ENCODE results near the gene SLC25A23. TPM values are rescaled to one million over a fixed set of nuclear protein-coding genes. Genes with fewer than 3 reads are reported as not detected.
"Not testable (repeated sequence)": the region's sequence is repeated elsewhere in the genome, so short reads cannot be mapped to it uniquely, and the experiment has no call there.

The SLC25A23 gene
- total RNA-seq, 1 donor from 2014 or later: 50.8 TPM

GRCh38 chr19:6439743-6440142, 19.8 kb downstream of the SLC25A23 start:
- H3K27me3 Mint-ChIP-seq (ENCODE audit: unreplicated experiment): no peaks in the 10 kb centered on the region
- no peak for TF ChIP-seq CTCF (IDR thresholded peaks at IDR 0.05)
- no peaks in the 10 kb centered on the region for H3K4me1 Mint-ChIP-seq (ENCODE audit: unreplicated experiment)
- no peak overlapping the region for H3K27ac Mint-ChIP-seq (ENCODE audit: unreplicated experiment)
- no peaks in the 10 kb centered on the region for H3K9me3 Mint-ChIP-seq (ENCODE audit: unreplicated experiment)
- no peak overlapping the region for H3K4me3 Mint-ChIP-seq (ENCODE audit: unreplicated experiment)
- H3K36me3 Mint-ChIP-seq (ENCODE audit: unreplicated experiment): peaks cover 3% of the 10 kb centered on the region
- no peak for DNase-seq (ENCODE audit: extremely low spot score, unreplicated experiment)

DNA sequence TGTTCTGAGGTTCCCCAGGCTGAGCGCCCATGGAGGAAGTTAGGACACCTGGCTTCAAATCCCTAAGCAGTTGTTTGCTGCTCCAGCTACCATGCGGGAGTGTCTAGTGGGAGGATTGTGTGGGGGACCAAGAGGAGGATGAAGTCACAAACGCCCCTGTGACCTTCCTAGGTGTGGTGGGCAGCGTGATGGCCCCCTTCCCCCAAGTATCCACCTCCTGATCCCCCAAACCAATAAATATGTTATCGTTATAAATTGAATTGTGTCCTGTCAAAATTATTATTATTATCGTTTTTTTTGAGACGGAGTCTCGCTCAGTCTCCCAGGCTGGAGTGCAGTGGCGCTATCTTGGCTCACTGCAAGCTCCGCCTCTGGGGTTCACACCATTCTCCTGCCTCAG, 25.9 kb downstream of the SLC25A23 start, which contains the start of gene SLC25A41:
Gene SLC25A41 (minus strand): TSS at position 101 of the 400 bp plus-strand sequence. CDS start 70 bp downstream, at position 31.
- Mint-ChIP-seq H3K36me3 (ENCODE audit: unreplicated experiment) (no peaks in the 10 kb centered on the region), H3K27me3 (ENCODE audit: unreplicated experiment) (peaks cover 10% of the 10 kb centered on the region), H3K4me3 (ENCODE audit: unreplicated experiment) (no peak within 1 kb of the TSS), H3K4me1 (ENCODE audit: unreplicated experiment) (no peaks in the 10 kb centered on the region), H3K27ac (ENCODE audit: unreplicated experiment) (no peak within 1 kb of the TSS), H3K9me3 (ENCODE audit: unreplicated experiment) (no peaks in the 10 kb centered on the region)
- no peak for DNase-seq (ENCODE audit: extremely low spot score, unreplicated experiment)
- no peak for TF ChIP-seq CTCF (IDR thresholded peaks at IDR 0.05)

DNA sequence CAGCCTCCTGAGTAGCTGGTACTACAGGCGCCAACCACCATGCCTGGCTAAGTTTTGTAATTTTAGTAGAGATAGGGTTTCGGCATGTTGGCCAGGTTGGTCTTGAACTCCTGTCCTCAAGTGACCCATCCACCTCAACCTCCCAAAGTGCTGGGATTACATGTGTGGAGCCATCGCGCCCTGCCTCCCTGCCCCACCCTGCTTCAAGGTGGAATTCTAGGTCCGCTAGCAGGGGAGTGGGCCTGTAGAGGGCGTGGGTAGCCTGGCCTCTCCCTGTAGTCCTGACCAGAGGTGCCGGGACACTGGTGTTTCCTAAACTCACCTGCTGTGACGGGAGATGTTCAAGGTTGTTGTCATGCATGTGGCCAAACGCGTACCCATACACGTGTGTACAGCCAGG, 26.4 kb downstream of the SLC25A23 start:
- H3K36me3 Mint-ChIP-seq (ENCODE audit: unreplicated experiment): no peaks in the 10 kb centered on the region
- no peak for TF ChIP-seq CTCF (IDR thresholded peaks at IDR 0.05)
- H3K4me1 Mint-ChIP-seq (ENCODE audit: unreplicated experiment): no peaks in the 10 kb centered on the region
- no peak for DNase-seq (ENCODE audit: extremely low spot score, unreplicated experiment)
- peaks cover 10% of the 10 kb centered on the region for H3K27me3 Mint-ChIP-seq (ENCODE audit: unreplicated experiment)
- no peak overlapping the region for H3K4me3 Mint-ChIP-seq (ENCODE audit: unreplicated experiment)
- no peaks in the 10 kb centered on the region for H3K9me3 Mint-ChIP-seq (ENCODE audit: unreplicated experiment)
- H3K27ac Mint-ChIP-seq (ENCODE audit: unreplicated experiment): no peak overlapping the region

DNA sequence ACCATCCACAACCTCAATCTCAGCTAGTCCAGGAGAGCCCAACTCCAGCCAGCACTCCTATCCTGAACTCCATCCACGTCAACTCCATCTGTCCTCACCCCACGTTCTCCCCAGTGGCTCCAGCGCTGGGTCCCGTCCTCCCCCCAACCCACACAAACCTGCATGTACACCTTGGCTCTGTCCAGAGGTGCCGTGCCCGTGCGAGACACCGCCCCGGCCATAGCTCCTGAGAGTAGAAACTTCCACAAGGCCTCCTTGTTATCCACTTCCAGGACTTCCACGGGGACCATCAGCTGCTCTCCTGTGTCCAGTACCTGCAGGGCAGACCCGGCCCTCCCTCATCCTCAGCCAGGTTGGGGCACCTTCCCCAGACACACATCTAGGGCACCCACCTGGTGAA, 27.7 kb downstream of the SLC25A23 start:
- Mint-ChIP-seq H3K4me1 (ENCODE audit: unreplicated experiment) (no peaks in the 10 kb centered on the region), H3K4me3 (ENCODE audit: unreplicated experiment) (no peak overlapping the region), H3K9me3 (ENCODE audit: unreplicated experiment) (no peaks in the 10 kb centered on the region), H3K27me3 (ENCODE audit: unreplicated experiment) (peaks cover 10% of the 10 kb centered on the region), H3K27ac (ENCODE audit: unreplicated experiment) (no peak overlapping the region), H3K36me3 (ENCODE audit: unreplicated experiment) (no peaks in the 10 kb centered on the region)
- DNase-seq (ENCODE audit: extremely low spot score, unreplicated experiment): no peak
- no peak for TF ChIP-seq CTCF (IDR thresholded peaks at IDR 0.05)

DNA sequence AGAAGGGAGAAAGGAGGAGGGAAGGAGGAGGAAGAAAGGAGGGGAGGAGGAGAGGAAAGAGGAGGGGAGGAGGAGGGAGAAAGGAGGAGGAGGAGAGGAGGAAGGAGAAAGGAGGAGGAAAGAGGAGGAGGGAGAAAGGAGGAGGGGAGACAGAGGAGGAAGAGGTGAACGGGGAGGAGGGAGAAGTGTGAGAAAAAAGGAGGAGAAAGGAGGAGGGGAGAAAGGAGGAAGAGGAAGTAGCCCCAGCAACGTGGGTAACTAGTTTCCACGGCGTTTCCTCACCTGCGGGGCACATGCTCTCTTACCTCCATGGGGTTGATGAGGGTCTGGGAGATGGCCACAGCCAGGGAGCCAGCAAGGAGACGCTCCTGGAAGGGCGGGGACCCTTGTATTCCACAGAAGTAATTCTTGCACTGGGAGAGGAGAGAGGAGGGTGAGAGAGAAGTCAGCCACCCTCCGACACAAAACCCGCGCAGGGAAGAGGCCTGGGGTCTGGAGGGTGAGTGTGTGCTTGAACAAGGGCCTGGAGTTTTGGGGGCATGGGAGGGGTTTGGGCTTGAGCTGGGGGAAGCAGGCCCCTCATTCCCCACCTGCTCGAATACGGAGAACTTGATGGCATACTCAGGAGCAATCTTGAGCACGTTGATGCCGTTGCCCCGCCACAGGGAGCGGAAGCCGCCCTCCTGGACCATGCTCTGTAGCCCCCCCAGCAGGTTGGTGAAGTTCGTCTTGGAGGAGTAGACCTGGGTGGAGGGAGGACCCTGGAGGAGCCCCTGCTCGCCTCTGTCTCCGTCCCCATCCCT, 30.0 kb downstream of the SLC25A23 start:
- H3K27ac Mint-ChIP-seq (ENCODE audit: unreplicated experiment): no peak overlapping the region
- no peaks in the 10 kb centered on the region for H3K9me3 Mint-ChIP-seq (ENCODE audit: unreplicated experiment)
- TF ChIP-seq CTCF (IDR thresholded peaks at IDR 0.05): no peak
- H3K4me1 Mint-ChIP-seq (ENCODE audit: unreplicated experiment): peaks cover 6% of the 10 kb centered on the region
- H3K27me3 Mint-ChIP-seq (ENCODE audit: unreplicated experiment): peaks cover 10% of the 10 kb centered on the region
- no peak overlapping the region for H3K4me3 Mint-ChIP-seq (ENCODE audit: unreplicated experiment)
- DNase-seq (ENCODE audit: extremely low spot score, unreplicated experiment): no peak
- H3K36me3 Mint-ChIP-seq (ENCODE audit: unreplicated experiment): no peaks in the 10 kb centered on the region

- H3K4me3 Mint-ChIP-seq (ENCODE audit: unreplicated experiment); H3K36me3 Mint-ChIP-seq (ENCODE audit: unreplicated experiment); H3K9me3 Mint-ChIP-seq (ENCODE audit: unreplicated experiment); H3K27ac Mint-ChIP-seq (ENCODE audit: unreplicated experiment); H3K27me3 Mint-ChIP-seq (ENCODE audit: unreplicated experiment); H3K4me1 Mint-ChIP-seq (ENCODE audit: unreplicated experiment); DNase-seq (ENCODE audit: extremely low spot score, unreplicated experiment): not testable (repeated sequence)
These were observed 30.7 kb downstream of the SLC25A23 start for GRCh38 chr19:6428692-6429418.
